ENCODE data around the gene ASTN1. TPM values are rescaled to one million over a fixed set of nuclear protein-coding genes. Genes with fewer than 3 reads are reported as not detected.

ASTN1 gene
- total RNA-seq, 2 donors from 2014 or later: not detected

DNA sequence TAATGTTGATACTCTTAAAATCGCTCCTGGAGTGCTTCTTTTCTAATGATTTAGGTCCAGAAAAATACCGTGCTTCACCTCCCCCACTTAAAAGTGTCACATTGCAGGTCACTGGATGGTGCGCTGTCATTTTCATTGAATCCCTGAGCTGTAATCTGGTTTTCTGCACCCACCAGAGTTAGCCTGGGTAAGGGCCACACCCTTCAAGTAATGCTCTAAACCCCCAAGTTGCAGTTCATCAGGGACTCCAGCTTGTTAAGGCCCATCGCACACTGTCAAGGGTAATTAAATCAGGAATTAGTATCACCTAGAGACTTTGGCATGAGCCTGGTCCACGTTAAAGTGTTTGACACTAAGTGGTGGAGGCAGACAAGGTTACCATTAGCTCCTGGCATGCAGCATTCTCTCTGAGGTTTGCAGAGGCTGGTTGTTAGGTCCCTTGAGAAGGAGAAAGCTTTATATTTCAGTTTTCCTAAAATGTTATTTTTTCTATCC lies 34.0 kb downstream of the ASTN1 start:
- peaks cover 0 to 6% of the 10 kb centered on the region in 2 donors for H3K36me3 Mint-ChIP-seq
- no peak overlapping the region for H3K27ac Mint-ChIP-seq
- ATAC-seq (no peak), DNase-seq (ENCODE audit: low spot score in 2 of 2) (no peak)
- peaks cover 0 to 19% of the 10 kb centered on the region in 2 donors for H3K9me3 Mint-ChIP-seq

DNA sequence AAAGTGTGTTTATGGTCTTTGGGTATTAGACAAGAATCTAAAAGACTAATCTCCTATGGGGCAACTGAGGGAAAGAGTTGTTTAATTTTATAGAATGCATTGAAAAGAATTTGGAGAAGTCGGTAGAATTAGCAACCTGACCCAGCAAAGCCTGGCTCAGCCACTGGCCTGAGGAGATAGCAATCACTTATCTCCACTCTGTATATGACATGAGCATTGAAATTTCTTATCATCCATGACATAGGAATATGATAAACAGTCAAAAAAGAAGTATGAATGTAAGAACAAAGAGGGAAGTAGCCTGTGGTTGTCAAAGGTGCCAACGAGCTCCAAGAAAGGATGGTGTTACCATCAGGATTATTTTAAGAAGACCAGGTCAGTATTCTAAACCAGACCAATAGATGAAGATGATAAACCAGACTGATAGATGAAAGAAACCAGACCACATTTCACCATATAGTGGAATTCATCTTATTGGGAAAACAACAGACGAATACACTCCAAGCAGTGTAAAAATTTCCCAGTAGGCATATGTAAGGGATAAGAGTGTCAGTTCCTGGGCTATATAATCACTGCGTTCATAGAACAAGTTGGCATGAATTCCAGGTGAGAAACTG lies 35.7 kb downstream of the ASTN1 start:
- Mint-ChIP-seq H3K36me3 (peaks cover 0 to 6% of the 10 kb centered on the region in 2 donors), H3K27ac (no peak overlapping the region), H3K9me3 (peaks cover 0 to 19% of the 10 kb centered on the region in 2 donors)
- DNase-seq (ENCODE audit: low spot score in 2 of 2) (no peak), ATAC-seq (no peak)

DNA sequence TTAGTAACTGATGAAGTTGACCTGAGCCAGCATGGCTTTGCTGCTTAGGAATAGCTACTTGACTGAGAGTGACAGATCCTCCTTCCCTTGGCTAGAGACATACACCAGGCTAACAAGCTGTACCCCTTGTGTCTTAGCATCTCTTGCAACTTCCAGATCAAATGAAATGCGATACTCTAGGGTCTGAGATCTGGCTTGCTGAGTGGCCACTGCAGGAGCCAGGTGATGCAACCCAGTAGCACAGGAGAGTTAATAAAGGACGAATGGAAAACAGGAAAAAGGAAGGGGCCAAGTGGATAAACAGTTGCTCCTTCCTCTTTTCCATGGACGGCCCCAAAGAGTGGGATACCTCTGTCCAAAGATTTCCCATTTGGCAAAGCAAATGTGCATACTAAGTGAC lies 38.2 kb downstream of the ASTN1 start:
- ATAC-seq (no peak), DNase-seq (ENCODE audit: low spot score in 2 of 2) (no peak)
- Mint-ChIP-seq H3K9me3 (peaks cover 0 to 15% of the 10 kb centered on the region in 2 donors), H3K27ac (no peak overlapping the region), H3K36me3 (peaks cover 0 to 12% of the 10 kb centered on the region in 2 donors)

DNA sequence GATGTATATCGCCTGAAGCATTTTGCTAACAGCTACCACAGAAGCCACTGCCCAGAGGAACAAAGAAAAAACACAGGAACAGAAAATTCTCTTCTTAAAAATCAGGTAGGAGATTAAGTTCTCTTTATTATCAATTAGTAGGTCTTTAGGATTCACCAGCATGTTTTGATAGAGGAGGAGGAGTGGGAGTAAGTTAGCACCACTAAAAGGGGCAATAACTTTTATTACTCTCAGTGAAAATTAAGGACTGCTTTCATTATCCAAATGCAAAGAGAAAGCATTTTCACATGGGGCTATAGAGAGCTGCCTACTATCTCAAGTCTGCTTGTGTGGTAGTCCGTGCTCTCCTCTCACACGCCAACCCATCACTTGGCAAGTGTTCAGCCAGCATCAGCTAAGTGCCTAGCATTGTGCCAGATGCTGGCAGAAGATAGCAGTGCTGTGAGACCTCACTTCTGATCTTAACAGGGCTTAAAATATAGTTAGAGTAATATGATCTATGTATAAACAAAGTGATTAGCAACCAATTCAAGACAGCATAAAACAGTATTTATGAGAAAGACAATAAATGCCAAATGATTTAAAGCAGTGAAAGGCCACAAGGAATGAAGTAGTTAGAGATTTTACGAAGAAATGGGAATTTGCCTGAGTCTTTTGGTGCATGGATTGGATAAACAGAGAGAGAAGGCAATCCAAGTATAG lies 39.8 kb downstream of the ASTN1 start:
- Mint-ChIP-seq H3K27ac (no peak overlapping the region), H3K36me3 (peaks cover 0 to 12% of the 10 kb centered on the region in 2 donors), H3K9me3 (peaks cover 6 to 15% of the 10 kb centered on the region in 2 donors)
- ATAC-seq (no peak), DNase-seq (ENCODE audit: low spot score in 2 of 2) (no peak)

DNA sequence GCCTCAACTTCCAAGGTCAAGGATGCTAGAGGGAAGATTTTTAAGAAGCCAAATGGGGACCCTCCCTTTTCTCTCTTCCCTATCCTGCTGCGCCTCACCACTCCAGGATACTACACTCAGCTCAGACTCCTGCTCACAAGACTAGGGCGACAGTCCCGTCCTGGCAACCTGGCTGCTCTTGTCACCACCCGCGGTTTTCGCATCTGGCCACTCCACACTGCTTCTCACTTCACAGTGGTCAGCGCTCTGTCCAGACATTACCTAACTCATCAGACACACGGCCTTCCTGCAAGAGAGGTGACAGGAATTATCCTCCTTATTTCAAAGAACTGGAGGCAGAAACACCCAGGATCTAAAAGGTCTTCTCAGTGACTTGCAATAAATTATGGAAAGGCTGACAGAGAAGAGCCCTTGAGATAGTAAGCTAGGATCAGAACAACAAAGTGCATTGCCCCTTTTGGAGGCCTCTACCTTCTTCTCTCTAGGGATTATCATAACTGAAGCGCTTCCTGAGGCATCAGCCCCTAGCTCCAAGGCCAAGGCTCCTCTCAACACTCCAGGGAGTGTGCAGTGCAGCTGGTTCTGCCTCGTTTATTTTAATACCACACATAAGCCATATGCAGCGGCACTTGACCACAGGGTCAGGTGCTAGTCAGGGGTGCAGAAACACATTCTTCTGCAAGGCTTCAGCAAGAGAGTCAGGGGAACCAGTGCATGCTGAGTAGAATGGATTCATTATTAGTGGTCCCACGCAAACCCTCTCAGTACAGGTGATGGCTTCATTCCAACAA lies 41.9 kb downstream of the ASTN1 start:
- ATAC-seq (no peak), DNase-seq (ENCODE audit: low spot score in 2 of 2) (no peak)
- Mint-ChIP-seq H3K9me3 (peaks cover 9% of the 10 kb centered on the region in 2 donors), H3K36me3 (peaks cover 0 to 6% of the 10 kb centered on the region in 2 donors), H3K27ac (no peak overlapping the region)

DNA sequence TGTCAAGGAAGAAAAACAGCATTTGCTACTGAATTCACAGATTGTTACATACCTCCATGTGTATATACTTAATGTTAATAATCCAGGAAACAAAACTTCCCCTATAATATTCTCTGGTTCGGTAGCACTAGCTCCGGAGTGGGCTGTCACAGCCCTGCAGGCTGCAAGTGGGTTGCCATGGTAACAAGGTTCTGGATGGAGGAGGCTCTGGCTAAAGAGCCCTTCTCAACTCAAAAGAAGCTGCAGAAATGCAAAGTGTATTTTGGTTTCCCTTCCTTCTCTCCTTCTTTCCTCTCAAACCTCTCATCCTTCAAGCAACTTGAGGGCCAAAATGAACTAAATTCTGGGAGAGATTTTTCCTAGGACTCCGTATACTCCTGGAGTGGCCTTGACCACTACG lies 45.2 kb downstream of the ASTN1 start:
- Mint-ChIP-seq H3K36me3 (peaks cover 0 to 6% of the 10 kb centered on the region in 2 donors), H3K9me3 (peaks cover 0 to 9% of the 10 kb centered on the region in 2 donors), H3K27ac (no peak overlapping the region)
- ATAC-seq (no peak), DNase-seq (ENCODE audit: low spot score in 2 of 2) (no peak)

DNA sequence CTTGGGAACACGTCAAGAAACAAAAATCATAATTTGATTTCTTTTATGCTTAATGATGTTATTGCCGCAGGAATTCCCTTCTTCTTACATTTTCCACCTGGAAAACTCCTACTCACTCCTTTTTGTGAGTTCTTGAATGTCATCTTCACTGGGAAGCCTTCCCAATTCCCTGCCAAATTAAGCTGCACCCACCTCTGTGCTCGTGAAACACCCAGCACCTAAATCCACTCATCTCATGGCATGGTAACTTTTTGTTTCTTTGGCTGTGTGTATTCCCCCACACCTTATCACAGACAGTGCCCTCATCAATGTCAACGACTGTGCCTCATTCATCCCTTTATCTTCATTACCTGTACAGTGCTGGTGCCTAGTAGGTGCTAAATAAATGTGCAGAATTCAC lies 45.6 kb downstream of the ASTN1 start:
- no peak for DNase-seq (ENCODE audit: low spot score in 2 of 2)
- H3K27ac Mint-ChIP-seq: no peak overlapping the region
- peaks cover 0 to 9% of the 10 kb centered on the region in 2 donors for H3K9me3 Mint-ChIP-seq
- ATAC-seq: no peak
- H3K36me3 Mint-ChIP-seq: peaks cover 0 to 6% of the 10 kb centered on the region in 2 donors

DNA sequence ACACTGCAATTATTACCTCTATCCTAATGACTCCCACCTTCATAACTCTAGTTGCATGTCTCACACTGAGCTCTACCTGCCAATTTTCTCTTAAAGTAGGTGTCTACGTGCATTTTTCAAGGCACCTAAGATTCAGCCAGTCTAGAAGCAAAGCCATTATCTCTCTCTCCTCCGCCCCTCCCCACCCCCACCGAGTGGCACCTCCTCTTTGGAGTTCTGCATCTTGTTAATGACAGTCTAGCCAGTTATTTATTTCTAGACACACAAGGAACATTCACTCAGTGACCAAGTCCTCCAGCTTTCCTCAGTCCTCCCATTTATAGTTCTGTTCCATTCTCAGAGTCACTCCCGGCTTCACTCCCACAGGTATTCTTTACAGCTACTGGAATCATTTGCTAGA lies 47.6 kb downstream of the ASTN1 start:
- Mint-ChIP-seq H3K36me3 (no peaks in the 10 kb centered on the region), H3K9me3 (peaks cover 3 to 14% of the 10 kb centered on the region in 2 donors), H3K27ac (no peak overlapping the region)
- ATAC-seq: no peak
- DNase-seq (ENCODE audit: low spot score in 2 of 2): no peak

DNA sequence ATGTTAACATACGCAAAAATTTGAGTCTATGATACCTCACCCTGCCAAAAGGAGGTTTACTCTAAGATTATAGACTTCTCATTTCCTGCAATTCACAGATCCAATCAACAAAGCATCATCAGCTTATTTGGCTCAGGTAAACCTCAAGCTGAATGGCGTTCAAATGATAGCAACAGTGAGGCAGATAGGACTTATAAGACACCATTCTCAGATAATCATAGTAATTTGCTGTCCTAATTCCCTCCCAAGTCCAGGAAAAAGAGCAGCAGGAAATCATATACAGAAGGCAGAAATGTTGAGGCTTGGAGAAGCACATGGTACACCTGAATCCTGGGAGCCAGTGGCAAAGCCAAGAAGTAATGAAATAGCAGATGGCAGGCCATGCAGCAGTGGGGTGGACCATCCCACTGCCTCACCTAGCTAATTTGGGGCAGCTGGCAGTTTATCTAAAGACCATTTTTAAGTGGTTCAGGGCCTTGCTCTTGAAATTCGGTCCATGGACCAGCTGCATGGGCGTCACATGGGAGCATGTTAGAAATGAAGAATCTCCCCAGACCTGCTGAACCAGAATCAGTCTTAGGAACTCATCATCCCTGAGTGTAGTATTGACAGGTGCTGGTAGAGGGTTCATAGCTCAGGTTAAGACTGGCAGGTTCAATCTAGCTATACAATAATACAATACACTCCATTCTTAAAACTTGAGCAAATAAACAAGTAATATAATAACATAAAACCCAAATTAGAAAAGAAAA lies 57.7 kb downstream of the ASTN1 start:
- no peak for ATAC-seq
- Mint-ChIP-seq H3K9me3 (peaks cover 6 to 18% of the 10 kb centered on the region in 2 donors), H3K36me3 (no peaks in the 10 kb centered on the region), H3K27ac (no peak overlapping the region)
- DNase-seq (ENCODE audit: low spot score in 2 of 2): no peak

DNA sequence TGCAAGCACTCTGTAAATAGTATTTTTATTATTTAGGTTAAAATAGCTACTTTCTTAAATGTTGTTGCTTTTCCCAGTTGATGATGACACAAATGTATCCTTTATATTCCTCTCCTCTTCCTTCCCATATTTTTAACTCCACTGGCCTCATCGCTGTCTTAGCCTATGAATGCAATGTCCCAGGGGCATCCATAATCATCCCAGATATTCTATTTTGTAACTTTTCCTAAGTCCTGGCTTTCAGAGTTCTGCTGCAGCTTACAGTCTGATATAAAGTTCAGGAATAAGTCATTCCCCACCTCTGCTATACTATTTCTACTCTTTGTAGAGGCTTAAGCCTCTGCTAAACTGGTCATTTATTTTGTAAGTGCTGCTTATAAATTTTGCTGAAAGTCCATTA lies 58.3 kb downstream of the ASTN1 start:
- no peak overlapping the region for H3K27ac Mint-ChIP-seq
- ATAC-seq: no peak
- no peak for DNase-seq (ENCODE audit: low spot score in 2 of 2)
- H3K36me3 Mint-ChIP-seq: no peaks in the 10 kb centered on the region
- peaks cover 6 to 18% of the 10 kb centered on the region in 2 donors for H3K9me3 Mint-ChIP-seq

DNA sequence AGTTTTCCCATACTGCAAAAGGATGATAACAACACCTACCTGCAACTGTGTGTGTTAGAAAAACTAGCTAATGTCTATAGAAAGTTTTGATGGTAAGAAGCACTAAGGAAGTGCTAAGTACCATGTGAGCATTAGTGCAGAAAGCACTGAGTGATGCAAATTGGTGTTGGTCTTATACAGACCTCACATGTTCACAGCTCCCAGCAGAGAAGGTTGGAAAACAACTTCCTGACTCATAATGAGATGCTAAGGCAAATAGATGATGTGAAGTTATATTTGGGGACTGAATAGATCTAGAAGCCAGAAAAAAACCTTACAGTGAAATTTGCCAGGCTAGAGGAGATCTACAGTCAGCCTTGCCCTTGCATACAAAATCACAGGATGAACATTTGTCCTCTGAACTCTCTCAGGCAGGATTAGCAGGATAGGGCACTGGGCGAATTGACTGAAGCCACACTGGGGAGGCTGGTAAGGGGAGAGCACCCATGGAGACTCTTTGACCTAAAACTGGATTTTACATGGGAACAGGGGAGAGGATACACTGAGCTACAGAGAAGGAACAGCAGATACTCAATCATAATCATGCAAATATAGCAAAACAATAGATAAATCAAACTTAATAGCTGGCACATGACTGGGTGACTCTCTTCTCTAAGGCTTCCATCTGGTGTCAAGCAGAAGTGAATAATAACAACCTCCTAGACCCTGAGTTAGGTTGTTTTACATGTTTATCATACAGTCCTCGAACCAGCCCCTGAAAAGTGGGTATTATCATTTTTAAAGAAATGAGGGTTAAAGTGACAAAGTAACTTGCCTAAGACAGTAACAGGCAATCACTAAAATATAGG lies 61.3 kb downstream of the ASTN1 start:
- Mint-ChIP-seq H3K9me3 (peaks cover 6 to 11% of the 10 kb centered on the region in 2 donors), H3K36me3 (no peaks in the 10 kb centered on the region), H3K27ac (no peak overlapping the region)
- ATAC-seq (no peak), DNase-seq (ENCODE audit: low spot score in 2 of 2) (no peak)

DNA sequence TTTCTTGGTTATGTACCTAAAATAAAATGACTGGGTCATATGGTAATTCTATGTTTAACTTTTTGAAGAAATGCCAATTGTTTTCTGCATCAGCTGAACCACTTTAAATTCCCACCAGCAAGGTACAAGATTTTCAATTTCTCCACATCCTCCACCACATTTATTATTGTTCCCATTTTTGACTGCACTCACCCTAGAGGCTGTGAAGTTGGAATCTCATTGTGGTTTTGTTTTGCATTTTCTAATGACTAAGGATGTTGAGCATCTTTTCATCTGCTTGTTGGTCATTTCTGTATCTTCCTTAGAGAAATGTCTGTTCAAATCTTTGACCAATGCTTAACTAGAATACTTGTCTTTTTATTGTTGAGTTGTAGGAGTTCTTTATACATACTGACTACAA lies 72.5 kb downstream of the ASTN1 start:
- H3K27ac Mint-ChIP-seq: no peak overlapping the region
- DNase-seq (ENCODE audit: low spot score in 2 of 2) (no peak), ATAC-seq (no peak)
- H3K36me3 Mint-ChIP-seq: peaks cover 0 to 4% of the 10 kb centered on the region in 2 donors
- peaks cover 5 to 26% of the 10 kb centered on the region in 2 donors for H3K9me3 Mint-ChIP-seq

DNA sequence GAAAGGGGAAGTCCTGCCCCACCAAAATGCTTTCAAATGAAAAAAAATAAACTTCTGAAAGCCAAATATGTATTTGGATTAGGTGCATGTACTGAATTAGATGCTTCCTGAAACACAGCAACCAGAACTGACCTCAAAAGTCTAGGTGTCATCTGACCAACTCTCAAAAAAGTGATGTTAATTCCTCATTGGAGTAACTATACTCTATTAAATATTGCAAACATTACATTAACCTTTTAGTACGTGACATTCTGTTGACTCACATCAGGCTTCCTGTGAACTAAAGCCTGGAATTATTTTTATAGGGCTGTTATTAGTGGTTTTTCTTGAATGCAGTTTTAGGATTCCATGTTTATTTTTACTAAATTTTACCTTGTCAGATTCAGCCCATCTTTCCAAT lies 73.5 kb downstream of the ASTN1 start:
- H3K27ac Mint-ChIP-seq: no peak overlapping the region

DNA sequence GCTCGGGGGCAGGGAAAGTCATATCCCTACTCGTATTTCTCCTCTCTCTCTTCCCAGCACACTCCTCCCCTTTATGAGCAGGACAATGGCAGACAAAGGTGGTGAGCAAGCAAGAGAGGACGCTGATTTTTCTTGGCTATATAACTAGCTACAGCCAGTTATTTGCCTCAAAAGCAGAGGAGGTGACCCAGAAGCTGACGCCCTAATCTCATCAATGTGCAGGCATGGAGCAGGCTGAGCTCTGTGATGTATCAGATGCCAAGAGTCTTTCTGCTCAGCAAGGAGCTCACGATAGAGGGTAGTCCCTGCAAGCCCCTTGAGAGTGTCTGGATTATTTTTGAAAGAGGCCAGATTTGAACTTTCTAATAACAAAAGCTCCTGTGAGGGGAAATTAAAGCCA lies 75.5 kb downstream of the ASTN1 start:
- peaks cover 0 to 4% of the 10 kb centered on the region in 2 donors for H3K36me3 Mint-ChIP-seq
- peaks cover 0 to 12% of the 10 kb centered on the region in 2 donors for H3K9me3 Mint-ChIP-seq
- DNase-seq (ENCODE audit: low spot score in 2 of 2): no peak
- no peak overlapping the region for H3K27ac Mint-ChIP-seq
- no peak for ATAC-seq

More for the DNA sequence above, 73.5 kb downstream of the ASTN1 start:
- DNase-seq (ENCODE audit: low spot score in 2 of 2): no peak
- peaks cover 0 to 4% of the 10 kb centered on the region in 2 donors for H3K36me3 Mint-ChIP-seq
- peaks cover 5 to 20% of the 10 kb centered on the region in 2 donors for H3K9me3 Mint-ChIP-seq
- no peak for ATAC-seq

DNA sequence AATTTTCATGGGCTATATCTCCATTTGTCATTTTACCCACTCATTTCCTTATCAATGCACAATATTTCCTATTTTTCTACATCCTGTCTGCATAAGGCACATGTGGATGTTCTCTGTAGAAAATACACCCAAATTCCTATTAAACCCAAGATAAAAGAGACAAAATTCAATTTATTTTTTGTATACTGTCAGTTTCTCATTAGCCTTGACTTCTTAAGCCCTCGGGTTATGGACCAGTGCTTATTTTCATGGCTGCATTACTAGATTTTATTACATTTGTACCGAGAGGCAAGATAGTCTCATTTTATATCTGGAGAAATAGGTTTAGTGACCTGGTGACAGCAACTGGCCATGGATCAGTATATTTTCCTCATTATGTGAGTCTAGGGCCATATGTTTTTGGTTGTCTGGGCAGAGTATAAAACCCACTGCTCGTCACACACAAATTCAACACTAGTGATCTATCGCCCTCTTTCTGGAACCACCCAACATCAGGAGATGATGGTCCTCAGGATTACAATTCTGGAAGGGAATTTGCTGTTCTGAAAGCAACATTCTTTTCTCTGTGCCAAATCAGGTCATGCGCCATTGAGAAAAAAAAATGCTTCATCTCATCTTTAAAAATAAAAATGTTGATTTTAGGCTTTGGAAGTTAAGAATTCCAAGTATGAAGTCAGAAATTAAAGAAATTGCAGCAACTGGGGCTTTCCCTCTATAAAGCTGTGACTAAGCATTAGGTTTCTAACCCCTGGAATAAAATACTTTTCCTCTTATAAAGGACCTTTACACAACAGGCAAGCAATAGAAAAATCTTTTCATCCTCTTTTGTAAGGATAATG lies 81.4 kb downstream of the ASTN1 start:
- DNase-seq (ENCODE audit: low spot score in 2 of 2) (no peak), ATAC-seq (no peak)
- Mint-ChIP-seq H3K36me3 (no peaks in the 10 kb centered on the region), H3K9me3 (peaks cover 8 to 14% of the 10 kb centered on the region in 2 donors), H3K27ac (no peak overlapping the region)

Data from activated naive CD4-positive, alpha-beta T cell treated with anti-CD3 and anti-CD28 coated beads, Interleukin-2, amount 50 U/mL, for 72 hours (primary cell).